NAMALWA (cell line): Measurements from ENCODE around the gene DBN1.

Experiments
- DNase-seq: peaks from one replicate; pipeline ENCODE4 v3.0.0-alpha.2; 2015; ENCODE audit warnings: low spot score

DBN1 gene

DNA sequence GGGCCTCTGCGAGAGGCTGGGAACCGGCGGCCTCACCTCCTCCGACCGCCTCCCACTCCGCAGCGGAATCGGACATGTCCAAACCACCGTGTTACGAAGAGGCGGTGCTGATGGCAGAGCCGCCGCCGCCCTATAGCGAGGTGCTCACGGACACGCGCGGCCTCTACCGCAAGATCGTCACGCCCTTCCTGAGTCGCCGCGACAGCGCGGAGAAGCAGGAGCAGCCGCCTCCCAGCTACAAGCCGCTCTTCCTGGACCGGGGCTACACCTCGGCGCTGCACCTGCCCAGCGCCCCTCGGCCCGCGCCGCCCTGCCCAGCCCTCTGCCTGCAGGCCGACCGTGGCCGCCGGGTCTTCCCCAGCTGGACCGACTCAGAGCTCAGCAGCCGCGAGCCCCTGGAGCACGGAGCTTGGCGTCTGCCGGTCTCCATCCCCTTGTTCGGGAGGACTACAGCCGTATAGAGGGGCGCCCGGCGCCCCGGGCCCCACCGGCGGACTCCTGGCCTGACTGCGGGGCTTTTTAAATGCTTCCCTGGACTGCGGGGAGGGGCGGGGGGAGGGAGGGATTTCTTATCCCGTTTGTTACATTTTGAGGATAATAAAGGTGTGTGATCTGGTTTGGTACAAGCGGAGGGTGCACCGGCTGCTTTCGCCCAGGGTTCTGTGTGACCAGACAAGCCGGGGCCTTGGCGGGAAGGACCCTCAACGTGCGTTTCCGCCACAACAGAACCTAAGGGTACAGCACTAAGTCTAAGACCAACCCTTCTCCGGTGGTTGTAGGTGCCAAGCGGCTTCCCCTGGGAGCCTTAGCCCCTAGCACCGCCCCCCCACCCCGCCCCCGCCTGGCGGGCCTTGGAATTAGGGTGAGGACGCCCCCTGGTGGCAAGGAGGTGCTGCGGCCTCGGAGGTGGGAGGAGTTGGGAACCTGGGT lies 17.5 kb downstream of the DBN1 start:
- peak; percentile 95 for DNase-seq

DNA sequence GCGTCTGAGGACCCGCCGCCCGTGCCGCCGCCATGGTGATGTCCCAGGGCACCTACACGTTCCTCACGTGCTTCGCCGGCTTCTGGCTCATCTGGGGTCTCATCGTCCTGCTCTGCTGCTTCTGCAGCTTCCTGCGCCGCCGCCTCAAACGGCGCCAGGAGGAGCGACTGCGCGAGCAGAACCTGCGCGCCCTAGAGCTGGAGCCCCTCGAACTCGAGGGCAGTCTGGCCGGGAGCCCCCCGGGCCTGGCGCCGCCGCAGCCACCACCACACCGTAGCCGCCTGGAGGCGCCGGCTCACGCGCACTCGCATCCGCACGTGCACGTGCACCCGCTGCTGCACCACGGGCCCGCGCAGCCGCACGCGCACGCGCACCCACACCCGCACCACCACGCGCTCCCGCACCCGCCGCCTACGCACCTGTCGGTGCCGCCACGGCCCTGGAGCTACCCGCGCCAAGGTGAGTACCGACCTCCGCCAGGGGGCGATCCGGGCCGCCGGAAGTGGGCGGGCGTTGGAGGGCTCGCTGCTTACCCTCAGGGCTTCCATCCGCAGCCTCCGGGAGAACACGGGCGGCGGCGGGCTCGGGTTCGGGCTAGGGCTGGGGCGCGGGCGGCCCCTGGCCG lies 18.3 kb downstream of the DBN1 start:
- DNase-seq: peak; percentile 95

DNA sequence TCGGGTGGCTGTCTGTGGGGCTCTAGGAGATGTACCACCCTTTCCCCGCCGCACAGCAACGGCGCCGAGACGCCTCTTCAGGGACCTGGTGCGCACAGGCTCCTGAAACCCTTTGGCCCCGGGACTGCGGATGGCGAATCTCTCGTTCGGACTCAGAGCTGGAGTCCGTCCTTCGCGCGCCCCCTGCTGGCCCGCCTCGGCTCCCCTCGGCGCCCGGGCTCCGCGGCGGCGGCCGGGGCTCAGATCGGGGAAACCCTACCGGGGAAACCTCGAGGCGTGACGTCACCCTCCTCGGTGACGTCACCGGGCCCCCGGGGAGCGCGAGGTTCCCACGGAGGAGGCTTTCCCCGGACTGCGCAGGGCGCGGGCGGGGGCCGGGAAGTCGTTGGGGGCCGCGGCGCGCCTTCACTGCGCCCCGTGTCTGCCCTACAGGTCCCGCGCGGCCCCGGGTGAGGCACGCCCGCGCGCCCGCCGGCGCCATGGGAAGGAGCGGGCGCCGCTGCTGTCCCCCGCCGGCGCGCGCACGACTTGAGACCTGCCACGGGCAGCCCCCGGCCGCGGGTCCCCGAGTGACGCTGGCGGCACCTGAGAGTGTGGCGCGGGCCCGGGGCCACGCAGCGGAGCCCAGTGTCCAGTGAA lies 18.9 kb downstream of the DBN1 start:
- peak; percentile 95 for DNase-seq

DNA sequence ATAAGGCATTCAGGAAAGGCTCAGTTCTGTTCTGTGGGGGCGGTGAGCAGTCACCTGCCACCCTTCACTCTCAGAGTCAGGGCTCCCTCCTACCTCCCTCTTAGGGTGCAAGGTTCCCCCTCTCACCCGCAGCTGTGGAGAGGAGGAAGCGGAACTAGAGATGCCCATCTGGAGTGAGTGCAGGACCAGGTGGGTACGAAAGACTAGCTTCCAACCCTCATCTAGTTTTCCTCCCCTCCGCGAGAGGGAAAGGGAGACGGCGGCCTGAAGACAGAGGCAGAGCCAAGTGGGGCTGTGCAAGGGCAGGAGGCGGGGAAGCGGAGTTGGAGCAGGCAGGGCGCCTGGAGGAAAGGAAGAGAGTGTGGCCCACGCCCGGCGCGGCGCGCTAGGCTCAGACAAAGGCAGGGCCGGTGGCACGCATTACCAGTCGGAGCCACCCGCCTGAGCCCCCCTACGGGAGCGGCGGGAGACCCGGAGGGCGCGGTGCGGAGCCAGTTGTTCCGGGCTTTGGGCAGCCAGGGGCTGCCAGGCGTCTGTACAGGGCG lies 19.5 kb downstream of the DBN1 start:
- DNase-seq: peak; percentile 81

DNA sequence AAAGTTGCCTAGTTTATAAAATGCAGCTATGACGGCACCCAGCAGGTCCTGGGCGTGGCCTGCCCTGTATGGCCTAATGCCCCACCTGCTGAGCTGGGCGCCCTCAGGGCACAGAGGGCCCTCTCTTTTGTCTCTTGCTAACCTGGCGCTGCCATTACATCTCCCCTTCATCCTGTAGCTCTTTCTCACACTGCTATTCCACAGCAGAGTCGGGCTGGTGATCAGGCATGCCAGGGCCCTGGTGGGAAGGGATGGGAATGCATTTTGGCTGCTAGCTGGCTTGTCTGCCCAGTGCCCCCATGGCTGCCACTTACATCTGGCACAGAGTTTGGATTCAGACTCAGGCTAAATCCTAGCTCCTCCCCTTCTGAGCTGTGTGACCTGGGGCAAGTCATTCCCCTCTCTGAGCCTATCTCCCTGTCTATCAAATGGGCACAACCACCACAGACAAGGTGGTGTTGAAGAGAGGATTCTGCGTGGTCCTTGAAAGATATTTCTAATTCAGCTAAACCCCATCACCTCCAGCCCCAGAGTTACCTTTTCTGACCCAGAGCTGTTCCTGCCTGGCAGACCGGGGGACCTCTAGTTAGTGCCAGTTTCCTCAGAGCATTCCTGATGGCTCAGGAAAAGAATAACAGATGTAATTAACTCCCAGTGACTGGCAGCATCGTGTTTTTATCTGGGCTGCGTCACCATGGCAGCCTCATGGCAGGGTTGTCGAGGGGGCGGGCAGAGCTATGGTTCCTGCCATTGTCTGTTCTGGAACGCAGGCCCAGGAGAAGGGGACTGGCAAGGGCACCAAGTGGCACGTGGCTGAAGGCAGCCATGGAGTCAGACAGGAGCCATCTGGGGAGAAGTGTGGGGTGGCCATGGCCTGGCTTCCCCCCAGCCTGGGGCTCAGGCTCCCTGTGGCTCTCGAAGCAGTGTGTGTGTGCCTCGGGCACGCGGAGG lies 20.5 kb downstream of the DBN1 start:
- DNase-seq: no peak

DNA sequence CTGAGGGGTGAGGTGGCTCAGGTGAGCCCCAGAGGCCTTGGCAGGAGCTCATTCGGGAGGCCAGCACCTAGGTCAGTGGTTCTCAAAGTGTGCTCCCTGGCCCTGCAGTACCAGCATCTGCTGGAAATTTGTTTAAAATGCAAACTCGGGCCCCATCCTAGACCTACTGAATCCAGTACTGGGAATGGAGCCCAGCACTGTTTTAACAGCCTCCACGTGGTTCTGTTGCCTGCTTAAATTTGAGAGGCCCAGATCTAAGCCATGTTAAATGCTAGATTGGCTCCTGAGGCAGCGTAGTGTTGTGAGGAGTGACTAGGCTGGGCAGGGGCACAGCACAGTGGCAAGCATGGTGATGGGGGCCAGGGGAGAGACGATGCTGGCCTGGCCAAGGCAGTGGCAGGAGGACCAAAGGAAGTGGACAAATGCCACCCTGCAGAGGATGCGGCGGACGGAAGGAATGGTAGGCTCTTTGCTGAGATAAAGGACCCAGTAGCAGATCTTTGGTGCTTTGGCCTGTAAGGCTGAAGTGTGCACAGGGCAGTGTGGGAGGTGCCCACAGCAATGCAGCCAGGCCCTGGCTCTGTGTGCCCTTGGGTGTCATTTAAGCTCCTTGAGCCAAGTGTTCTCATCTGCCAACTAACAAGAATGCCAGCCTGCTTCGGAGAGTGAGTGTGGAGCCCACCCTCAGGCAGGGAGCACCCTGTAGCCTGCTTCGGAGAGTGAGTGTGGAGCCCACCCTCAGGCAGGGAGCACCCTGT lies 22.6 kb downstream of the DBN1 start:
- DNase-seq: no peak

DNA sequence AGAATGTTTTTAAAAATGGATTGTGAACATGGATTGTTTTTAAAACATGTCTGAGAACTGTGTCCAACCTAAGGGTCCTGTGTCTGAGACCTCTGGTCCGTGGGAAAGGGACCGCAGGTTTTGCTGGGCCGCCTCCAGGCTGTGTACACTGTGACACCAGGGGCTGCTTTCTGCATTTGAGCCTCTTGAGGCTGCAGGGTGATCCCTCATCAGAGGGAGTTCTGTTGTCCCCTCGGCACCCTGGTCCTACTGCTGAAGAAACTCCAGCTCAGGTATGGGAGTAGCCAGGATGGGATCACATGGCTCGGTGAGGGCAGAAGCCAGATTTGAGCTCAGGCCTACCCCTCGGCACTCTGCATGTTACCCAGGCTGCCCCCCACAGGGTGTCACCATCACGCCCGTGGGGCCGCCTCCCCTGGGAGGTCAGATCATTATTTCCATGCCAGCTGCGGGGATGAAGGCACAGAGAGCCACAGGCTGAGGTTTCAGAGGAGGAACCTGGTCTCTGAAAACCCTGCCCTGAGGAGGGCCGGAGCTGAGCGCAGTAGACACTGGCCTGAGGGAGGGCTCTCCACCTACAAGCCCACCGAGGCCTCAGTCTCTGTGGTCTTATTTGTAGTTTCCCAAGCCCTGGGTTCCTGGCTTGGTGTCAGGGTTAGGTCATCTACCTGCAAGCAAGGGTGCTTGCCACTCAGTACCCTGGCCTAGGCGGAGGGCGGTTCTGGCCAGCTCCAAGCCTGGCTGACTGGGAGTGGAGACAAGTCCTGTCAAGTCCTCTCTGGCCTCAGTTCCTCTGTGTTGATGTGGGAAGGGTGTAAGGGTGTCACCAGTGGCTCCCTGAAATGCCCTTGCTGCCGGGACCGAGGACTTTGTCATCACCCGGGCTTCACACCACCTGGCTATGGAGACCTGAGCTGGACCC lies 24.0 kb downstream of the DBN1 start:
- no peak for DNase-seq

DNA sequence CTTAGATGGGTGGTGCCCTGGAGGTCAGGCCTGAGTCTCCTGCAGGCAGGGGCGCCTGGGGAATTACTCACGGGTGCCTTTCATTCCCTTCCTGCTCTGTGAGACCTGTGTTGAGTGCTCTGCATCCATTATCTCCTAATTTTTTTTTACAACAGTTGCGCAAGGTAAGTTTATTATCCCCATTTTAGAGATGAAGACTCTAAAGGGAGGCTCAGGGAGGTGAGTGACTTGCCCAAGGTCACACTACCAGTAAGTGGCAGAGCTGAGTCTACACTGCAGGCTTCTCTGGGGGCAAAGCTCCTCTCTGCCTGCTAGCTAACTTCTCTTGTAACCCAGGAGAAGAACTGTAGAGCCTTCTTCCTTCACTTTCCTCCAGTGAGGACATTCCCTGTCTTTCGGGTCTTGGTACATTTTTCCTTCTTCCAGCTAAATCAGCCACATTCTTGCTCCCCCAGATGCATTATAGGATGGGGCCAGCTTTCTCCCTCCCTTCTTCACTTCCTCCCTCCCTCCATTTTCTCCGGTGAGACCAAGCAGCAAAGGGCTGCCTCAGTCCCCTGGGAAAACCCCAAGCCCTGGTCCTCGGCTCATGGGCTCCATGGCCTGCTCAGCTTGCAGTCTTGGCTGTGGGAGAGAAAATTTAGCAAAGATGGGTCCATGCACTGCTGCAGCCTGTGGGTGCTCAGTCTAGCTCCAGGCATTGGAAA lies 25.0 kb downstream of the DBN1 start:
- DNase-seq: no peak

DNA sequence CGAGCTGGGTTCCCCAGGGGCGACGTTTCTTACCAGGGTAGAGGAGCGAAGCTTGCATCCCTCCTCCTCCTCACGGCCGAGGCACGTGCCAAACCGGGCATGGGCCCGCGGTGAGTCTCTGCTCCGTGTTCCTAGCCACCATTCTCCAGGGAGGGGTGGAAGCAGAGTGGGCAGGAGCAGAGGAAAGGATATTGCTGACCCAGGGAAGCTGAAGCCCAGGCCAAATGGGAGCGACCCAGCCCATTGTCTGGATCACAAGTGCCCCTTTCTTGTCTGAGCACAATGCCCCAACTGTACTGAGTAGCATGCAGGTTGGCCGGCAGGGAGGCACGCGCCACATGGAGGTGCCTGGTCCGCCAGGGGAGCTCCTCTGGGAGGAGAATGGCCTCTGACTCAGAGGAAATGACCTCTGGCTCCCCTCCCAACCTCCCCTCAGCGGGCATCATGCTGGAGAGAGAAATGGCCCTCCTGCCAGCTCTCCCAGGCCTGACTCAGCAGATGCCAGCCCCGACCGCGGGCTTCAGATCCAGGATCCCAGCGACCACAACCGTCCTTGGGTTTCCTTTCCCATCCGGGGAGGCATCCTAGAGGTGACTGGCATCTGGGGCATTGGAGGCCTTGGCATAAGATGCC lies 25.7 kb downstream of the DBN1 start:
- DNase-seq: no peak

DNA sequence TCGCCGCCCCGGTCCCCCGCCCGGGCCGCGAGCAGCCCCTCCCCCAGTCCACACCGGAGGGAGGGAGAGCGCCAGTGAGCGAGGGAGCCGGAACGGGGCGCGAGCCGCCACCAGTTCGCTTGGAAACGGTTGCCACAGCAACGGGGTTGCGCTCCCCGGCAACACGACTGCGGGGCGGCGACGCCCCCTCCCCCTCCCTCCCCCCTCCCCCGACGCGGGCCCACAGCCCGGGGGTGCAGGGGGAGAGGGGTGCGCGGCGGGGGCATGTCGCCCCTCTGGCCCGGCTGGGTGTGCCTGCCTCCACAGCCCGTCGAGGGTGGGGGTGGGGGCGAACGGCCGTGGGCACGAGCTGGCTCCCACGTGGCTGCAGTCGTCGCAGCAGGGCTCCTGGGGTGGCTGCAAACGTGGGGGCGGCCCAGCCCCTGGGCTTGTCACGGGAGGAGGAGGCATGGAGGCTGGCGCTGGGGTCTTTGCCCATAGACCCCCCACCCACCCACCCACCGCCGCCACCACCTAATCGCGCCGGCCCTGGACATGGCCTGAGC lies 26.3 kb downstream of the DBN1 start:
- peak; percentile 73 for DNase-seq

DNA sequence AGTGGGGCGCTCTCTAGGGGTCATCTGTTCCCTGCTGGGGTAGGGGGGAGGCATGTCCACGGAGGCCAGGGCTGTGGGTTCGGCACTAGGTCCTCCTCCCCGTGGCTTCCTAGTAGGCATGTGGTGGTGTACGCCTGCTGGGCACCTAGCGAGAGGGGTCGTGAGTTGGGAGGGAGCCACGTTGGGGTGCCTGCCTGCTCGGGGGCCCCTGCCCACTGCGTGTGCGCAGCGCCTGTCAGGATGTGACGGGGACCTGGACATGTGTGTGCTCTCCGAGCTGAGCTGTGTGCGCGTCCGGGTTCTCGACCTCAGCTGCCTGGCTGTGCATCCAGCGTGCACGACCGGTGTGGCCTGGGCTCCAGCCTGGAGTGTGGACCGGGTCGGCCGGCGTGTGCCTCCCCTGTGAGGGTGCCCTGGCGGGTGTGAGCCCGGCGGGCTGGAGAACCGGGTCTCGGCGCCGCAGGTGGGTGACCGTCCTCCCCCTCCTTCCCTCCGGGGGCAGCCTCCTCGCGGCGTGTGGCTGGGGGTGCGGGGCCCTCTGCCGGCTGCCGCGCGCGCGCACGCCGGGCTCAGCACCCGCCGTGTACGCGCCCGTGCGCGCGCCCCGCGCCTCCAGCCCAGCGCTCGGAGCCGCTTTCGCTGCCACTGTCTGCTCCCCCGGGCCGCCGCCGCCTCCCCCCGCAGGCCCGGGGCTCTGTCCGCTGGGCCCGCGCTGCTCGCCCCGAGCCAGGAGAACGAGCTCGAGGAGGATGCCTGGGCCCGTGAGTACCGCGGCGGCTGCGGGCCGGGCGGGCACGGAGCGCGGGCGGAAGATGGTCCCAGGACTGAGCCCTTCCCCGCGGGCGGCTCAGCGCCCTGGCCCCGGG lies 27.0 kb downstream of the DBN1 start, which contains the start of gene PRR7:
PRR7 (plus strand) TSS at position 615 of the 866 bp plus-strand sequence. CDS start 8,254 bp downstream, outside the sequence.
- DNase-seq: peak; percentile 71

DNA sequence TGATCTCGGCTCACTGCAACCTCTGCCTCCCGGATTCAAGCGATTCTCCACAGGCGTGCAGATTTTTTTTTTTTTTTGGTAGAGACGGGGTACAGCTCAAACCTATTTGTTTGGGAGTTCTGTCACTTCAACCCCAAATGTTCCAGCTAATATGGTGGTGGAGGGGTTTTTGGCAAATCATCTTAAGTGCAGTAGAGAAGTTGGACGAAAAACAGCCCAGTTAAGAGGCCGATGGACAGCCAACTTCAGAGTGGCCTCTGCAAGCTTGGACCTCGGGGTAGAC lies 27.6 kb downstream of the DBN1 start:
- no peak for DNase-seq

DNA sequence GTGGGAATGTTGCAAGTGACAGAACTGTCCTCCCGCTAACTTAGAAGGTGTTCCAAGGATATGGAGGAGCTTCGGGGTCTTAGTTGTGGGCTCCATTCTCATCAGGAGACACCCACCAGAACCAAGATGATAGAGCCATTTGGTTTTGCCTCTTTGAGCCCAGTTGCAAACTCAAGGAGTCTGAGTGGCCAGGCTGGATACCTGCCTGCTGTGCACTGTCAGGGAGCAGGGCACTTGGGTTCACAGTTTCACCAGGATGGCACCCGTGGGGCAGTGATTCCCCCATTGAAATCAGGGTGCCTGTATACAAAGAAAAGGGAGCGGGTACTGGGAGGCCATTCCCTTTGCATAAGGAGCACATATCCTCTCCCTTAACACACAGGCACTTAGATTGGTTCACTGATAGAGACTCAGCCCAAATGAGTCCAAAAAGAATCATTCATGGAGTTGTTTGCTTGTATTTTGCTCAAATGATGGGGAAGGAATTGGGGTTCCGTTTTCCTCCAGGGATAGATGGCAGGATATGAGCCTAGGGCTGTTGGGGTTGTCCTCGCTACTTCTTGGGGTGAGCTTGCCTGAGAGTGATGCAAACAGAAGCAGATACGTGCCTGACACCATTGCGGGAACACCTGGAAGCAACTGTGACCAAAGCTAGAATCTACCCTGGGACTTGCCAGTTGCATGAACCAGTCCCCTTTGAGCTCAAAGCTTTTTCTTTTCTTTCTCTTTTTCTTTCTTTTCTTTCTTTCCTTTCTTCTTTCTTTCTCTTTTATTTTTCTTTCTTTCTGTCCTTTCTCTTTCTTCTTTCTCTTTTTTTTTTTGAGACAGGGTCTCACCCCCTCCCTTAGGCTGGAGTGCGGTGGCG lies 28.1 kb downstream of the DBN1 start:
- DNase-seq: no peak

DNA sequence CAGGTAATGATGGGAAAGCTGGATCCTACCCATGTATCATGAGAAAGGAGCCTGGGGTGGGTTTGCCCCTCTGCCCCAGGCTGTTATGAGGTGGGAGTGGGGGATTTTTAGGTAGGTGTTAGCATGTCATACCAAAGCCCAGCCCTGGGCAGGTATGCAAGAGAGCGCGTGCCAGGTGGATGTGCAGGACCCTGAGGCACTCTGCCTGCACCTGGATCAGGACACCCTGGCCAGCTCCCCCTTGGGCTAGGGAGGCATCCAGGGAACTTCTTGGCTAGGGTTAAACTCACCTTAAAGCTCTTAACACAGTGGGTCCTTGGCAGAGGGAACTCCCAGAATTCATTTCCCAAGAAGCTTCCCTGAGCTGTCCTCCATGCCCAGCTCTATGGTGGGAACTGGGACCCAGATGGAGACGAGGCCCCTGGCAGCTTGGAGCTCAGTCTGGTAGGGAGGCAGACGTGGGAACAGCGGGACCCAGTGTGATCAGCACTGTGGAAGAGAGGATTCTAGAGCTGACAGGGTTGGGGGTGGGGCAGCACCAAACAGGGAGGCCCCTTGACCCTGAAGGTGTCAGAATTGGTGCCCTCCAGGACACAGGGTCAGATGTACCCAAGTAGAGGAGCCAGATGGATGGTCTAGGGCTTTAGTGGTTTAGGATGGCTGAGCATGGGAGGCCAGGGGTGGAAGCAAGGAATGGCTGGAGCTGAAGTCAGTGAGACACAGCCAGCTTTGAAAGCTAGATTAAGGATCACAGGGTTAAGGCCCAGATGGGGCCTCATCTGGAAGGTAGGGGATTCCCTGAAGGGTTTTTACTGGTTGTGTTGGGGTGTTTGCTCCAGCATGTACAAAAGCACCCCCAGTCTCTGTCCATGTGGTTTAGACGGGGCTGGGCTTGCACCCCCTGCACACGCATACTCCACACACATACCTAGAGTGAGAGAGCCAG lies 29.1 kb downstream of the DBN1 start:
- no peak for DNase-seq
